ENCODE data around the gene MS4A1.
"Not testable (repeated sequence)": the region's sequence is repeated elsewhere in the genome, so short reads cannot be mapped to it uniquely, and the experiment has no call there.

MS4A1 gene

DNA sequence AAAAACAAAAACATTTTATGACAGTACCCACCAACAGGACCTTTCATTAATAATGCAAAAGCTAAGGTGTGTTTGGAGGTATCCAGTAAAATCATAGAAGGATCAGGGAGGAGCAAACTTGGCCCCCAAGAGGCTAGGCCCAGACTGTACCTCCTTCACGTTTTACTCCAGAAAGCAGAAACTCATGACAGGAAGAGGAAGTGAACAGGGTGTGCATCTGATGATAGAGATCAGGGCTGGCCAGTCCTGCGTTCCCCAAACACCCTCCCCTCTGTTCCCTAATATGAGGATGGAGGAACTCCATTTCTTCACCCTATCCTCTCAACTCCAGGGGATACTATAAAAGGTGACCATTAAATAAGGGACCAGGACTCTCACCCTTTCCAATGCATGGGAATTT lies 26.7 kb downstream of the MS4A1 start:
- Mint-ChIP-seq H3K36me3 (no peaks in the 10 kb centered on the region), H3K4me3 (no peak overlapping the region), H3K9me3 (ENCODE audit: low read depth) (no peaks in the 10 kb centered on the region), H3K27ac (no peak overlapping the region), H3K27me3 (peaks cover under 1% of the 10 kb centered on the region), H3K4me1 (ENCODE audit: low read depth) (no peaks in the 10 kb centered on the region)

DNA sequence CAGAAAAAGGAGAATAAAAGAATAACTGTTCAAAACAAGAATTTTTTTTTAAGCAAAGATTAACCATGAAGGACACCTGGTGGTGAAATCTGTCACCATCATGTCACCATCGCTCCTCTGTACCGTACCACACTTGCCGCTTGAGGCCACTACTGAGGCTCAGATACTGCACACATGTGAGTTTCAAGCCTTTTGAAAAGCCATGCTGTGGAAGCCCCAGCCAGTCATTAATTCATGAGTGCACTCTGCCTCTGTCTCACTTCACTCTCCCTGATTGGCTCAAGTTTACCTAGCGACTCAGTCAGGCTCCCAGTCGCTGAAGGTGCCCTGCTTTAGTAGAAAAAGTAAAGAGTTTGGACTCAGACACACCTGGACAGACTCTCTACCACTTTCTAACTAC lies 30.3 kb downstream of the MS4A1 start:
- H3K9me3 Mint-ChIP-seq (ENCODE audit: low read depth) = no peaks in the 10 kb centered on the region
- H3K4me3 Mint-ChIP-seq = no peak overlapping the region
- H3K27me3 Mint-ChIP-seq = peaks cover 6% of the 10 kb centered on the region
- H3K27ac Mint-ChIP-seq = no peak overlapping the region
- H3K36me3 Mint-ChIP-seq = no peaks in the 10 kb centered on the region
- H3K4me1 Mint-ChIP-seq (ENCODE audit: low read depth) = no peaks in the 10 kb centered on the region

DNA sequence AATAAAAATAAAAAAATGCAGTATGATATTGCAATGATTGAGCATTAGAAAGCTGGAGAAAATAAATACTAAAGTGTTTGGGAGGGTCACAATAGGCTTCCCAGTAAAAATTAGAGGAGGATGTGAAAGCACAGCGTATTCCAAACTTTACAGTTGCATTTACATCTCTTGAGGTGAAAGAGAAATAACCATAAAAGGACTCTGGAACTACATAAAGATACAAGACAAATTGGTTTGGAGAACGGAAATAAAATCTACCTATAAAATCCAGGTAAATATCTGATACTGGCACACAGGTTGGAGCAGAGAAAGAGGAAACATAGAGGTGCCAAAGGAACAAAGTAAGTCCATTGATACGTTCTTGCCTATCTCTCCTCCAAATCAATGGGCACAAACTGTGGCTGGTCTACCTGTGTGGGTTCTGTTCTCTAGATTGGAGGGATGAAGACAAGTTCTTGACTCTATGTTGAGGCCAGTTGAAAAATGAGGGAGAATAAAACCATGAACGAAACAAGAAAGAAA lies 36.9 kb downstream of the MS4A1 start, which contains the start of gene MS4A12:
Gene MS4A12, plus strand, starts transcription at position 291 of the 522 bp plus-strand sequence. CDS start 4,541 bp downstream, outside the sequence.
- H3K27ac Mint-ChIP-seq = no peak within 1 kb of the TSS

DNA sequence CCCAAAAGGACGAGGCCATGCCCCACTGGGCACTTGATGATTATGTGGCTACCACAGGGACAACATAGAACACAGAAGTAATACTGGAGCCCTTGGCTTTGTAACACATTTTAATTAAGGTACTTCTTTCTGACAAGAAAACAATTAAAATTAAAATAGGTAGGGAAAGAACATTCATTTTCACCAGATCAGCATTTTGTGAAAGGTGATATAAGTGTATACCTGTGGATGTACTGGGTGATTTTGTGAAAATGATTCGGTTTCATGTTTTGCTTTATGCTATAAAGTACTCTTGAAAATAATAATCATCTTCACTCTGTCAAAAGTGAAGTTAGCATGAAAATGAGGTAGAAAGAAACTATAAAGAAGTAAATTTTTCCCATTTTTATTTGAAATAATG lies 37.8 kb downstream of the MS4A1 start:
- Mint-ChIP-seq H3K4me3 (no peak overlapping the region), H3K36me3 (no peaks in the 10 kb centered on the region), H3K27ac (no peak overlapping the region), H3K9me3 (ENCODE audit: low read depth) (no peaks in the 10 kb centered on the region), H3K4me1 (ENCODE audit: low read depth) (no peaks in the 10 kb centered on the region), H3K27me3 (peaks cover 10% of the 10 kb centered on the region)

More for the DNA sequence above, 36.9 kb downstream of the MS4A1 start, which contains the start of gene MS4A12:
- H3K4me3 Mint-ChIP-seq = no peak within 1 kb of the TSS
- no peaks in the 10 kb centered on the region for H3K36me3 Mint-ChIP-seq
- H3K27me3 Mint-ChIP-seq = peaks cover 13% of the 10 kb centered on the region
- H3K9me3 Mint-ChIP-seq (ENCODE audit: low read depth) = no peaks in the 10 kb centered on the region
- no peaks in the 10 kb centered on the region for H3K4me1 Mint-ChIP-seq (ENCODE audit: low read depth)

DNA sequence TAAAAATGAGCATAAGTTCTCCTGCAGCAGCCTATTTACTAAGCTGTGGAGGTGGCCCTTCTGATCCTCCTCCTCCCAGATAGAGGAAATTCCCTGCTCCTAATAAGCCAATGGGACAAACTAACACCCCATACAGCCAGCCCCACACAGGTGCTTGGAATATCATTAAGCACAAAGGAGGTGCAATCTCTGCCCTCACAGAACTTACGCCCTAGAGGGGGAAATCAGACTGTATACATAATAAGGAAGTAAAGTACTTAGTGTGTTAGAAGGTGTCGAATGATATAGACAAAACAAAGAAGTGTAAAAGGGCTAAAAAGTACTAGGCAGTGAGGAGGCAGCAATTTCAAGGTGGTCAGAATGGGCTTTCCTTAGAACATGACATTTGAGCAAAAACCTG lies 42.8 kb downstream of the MS4A1 start:
- Mint-ChIP-seq H3K36me3 (no peaks in the 10 kb centered on the region), H3K27ac (no peak overlapping the region), H3K4me1 (ENCODE audit: low read depth) (no peaks in the 10 kb centered on the region), H3K9me3 (ENCODE audit: low read depth) (no peaks in the 10 kb centered on the region), H3K4me3 (no peak overlapping the region), H3K27me3 (peaks cover 9% of the 10 kb centered on the region)

DNA sequence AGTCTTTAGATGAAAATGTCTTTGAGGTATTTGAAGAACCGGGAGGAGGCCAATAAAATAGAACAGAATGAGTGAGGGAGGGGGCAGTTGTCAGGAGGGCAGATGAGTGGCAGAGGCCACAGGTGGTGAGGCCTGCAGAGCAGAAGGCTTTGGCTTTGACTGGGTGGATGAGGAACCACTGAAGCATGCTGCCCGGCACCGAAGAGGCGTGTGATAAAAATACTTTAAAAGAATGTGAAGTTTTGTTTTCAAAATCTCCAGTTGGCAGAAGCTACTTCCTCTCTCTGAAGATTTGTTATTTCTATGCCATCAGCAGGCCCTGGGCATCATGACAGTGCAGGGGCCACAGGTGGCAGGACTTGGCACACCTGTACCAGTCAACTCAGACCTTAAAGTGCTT lies 43.2 kb downstream of the MS4A1 start:
- H3K27ac Mint-ChIP-seq = no peak overlapping the region
- H3K27me3 Mint-ChIP-seq = peaks cover 9% of the 10 kb centered on the region
- no peaks in the 10 kb centered on the region for H3K36me3 Mint-ChIP-seq
- no peak overlapping the region for H3K4me3 Mint-ChIP-seq
- H3K4me1 Mint-ChIP-seq (ENCODE audit: low read depth) = no peaks in the 10 kb centered on the region
- no peaks in the 10 kb centered on the region for H3K9me3 Mint-ChIP-seq (ENCODE audit: low read depth)

DNA sequence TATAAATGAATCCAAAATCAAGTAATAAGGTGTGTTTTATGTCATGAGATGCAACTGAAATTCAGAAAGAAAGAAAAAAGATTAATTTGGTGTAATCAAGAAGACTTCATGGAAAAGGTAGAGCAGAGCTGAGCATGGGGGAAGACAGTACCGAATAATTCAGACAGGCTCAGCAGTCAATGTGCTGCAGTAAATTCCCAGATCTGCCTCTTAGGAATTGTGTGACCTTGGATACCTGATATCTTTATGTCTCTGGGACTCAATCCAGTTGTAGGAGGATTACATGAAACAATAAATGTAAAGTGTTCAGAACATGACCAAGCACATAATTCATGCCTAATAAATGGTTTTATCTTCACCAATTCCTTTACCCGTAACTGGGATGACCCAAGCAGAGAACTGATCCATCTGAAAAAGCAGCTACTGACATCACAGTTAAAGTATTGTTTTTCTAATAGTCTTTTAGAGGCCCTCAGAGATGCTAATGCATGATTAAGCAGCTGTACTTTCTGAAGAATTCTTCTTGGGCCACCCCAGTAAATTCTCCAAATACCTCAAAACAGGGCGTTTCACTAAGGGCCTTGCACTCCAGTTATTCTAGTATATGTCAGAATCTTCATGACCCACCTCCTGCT lies 44.7 kb downstream of the MS4A1 start:
- H3K27me3 Mint-ChIP-seq = peaks cover 6% of the 10 kb centered on the region

DNA sequence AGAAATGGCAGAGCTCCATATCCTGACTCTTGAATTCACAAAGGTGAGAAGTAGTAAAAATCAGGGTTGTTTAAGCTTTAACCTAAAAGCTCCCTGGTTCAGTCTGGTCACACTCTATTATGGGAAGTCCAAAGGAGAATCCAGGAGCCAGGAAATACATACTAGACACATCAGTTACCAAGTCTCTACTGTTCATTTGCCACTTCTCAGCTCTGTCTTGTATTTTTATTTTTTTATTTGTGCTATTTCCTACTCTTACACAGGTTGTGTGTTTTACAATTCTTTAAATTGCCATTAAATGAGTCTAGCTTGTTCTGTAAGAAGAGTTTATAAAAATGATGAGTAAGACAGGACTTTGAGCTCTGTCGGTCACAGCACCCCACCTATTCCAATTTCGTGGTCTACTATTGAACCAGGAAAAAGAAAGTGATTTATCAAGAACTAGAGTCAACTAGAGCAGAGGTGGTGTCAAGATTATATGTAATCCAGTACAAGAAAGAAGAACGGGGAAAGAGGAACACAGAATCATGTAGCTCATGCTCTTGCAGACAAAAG lies 46.7 kb downstream of the MS4A1 start:
- Mint-ChIP-seq H3K36me3 (no peaks in the 10 kb centered on the region), H3K4me3 (no peak overlapping the region), H3K4me1 (ENCODE audit: low read depth) (peaks cover 11% of the 10 kb centered on the region), H3K27ac (no peak overlapping the region), H3K9me3 (ENCODE audit: low read depth) (no peaks in the 10 kb centered on the region), H3K27me3 (peaks cover 6% of the 10 kb centered on the region)

More for the DNA sequence above, 44.7 kb downstream of the MS4A1 start:
- no peaks in the 10 kb centered on the region for H3K9me3 Mint-ChIP-seq (ENCODE audit: low read depth)
- no peak overlapping the region for H3K27ac Mint-ChIP-seq
- no peaks in the 10 kb centered on the region for H3K36me3 Mint-ChIP-seq
- H3K4me3 Mint-ChIP-seq = no peak overlapping the region
- H3K4me1 Mint-ChIP-seq (ENCODE audit: low read depth) = peaks cover 11% of the 10 kb centered on the region

DNA sequence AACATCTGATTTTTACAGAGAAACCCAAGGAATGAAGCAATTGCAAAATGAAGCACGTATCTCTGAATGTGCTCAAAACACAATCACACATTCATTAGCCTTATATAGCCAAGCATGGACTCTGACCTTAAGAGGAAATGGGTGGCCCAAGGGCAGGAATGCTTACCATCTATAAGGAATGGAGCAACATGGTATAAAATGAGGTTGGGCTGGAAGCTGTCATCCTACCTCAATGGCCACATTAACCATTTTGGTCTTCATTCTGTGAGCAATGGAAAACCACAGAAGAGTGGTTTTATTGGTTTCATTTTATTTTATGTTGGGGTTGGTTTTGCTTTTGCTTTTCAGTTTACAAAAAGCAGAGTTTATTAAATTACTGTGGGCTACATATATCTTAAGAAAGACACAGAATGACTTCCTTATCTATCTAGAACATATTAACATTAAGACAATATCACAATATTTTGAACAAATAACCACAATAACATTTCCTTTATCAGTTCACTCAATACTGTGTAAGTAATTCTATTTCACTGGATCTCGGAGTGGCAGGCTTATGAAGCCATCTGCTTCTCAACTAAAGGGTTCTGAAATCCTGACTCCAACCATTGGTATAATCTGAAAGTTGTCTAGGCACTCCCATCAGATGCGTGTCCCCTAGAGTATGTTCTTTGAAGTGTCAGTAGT lies 48.7 kb downstream of the MS4A1 start:
- Mint-ChIP-seq H3K4me3 (no peak overlapping the region), H3K27ac (no peak overlapping the region), H3K9me3 (ENCODE audit: low read depth) (peaks cover 4% of the 10 kb centered on the region), H3K36me3 (no peaks in the 10 kb centered on the region), H3K27me3 (peaks cover 10% of the 10 kb centered on the region), H3K4me1 (ENCODE audit: low read depth) (peaks cover 11% of the 10 kb centered on the region)

DNA sequence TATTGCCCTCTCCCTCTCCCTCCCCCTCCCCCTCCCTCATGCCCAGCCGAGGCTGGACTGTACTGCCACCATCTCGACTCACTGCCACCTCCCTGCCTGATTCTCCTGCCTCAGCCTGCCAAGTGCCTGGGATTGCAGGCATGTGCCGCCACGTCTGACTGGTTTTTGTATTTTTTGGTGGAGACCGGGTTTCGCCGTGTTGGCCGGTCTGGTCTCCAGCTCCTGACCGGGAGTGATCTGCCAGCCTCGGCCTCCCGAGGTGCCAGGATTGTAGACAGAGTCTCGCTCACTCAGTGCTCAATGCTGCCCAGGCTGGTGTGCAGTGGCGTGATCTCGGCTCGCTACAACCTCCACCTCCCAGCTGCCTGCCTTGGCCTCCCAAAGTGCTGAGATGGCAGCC lies 54.0 kb downstream of the MS4A1 start:
- not testable (repeated sequence) for H3K27ac Mint-ChIP-seq; H3K4me3 Mint-ChIP-seq; H3K36me3 Mint-ChIP-seq; H3K4me1 Mint-ChIP-seq (ENCODE audit: low read depth); H3K27me3 Mint-ChIP-seq; H3K9me3 Mint-ChIP-seq (ENCODE audit: low read depth)

DNA sequence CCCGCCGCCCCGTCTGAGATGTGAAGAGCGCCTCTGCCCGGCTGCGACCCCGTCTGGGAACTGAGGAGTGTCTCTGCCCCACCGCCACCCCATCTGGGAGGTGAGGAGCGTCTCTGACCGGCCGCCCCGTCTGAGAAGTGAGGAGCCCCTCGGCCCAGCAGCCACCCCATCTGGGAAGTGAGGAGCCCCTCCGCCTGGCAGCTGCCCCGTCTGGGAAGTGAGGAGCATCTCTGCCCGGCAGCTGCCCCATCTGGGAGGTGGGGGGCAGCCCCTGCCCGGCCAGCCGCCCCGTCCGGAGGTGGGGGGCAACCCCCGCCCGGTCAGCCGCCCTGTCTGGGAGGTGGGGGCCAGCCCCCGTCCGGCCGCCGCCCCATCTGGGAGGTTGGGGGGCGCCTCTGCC lies 54.6 kb downstream of the MS4A1 start:
- not testable (repeated sequence) for H3K9me3 Mint-ChIP-seq (ENCODE audit: low read depth); H3K27ac Mint-ChIP-seq; H3K4me3 Mint-ChIP-seq; H3K4me1 Mint-ChIP-seq (ENCODE audit: low read depth); H3K27me3 Mint-ChIP-seq; H3K36me3 Mint-ChIP-seq

DNA sequence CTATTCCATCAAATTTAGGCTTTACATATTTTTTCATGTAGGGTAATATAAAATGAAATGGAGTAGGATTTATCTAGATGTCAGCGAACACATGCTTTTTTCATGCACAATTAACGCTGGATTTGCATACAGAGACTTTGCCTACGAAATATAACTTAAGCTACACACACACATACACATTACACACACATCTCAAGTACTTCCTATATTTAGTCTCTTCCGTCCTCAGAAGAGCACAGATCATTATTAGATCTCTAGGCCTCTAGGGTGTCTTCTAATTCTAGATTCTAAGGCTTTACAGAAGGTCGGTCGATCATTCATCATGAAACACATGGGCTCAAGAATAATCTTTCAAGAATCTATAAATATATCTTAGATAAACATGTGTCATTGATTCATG lies 55.7 kb downstream of the MS4A1 start:
- H3K9me3 Mint-ChIP-seq (ENCODE audit: low read depth) = peaks cover 4% of the 10 kb centered on the region
- no peaks in the 10 kb centered on the region for H3K4me1 Mint-ChIP-seq (ENCODE audit: low read depth)
- no peak overlapping the region for H3K4me3 Mint-ChIP-seq
- H3K27me3 Mint-ChIP-seq = peaks cover 6% of the 10 kb centered on the region
- H3K27ac Mint-ChIP-seq = no peak overlapping the region
- no peaks in the 10 kb centered on the region for H3K36me3 Mint-ChIP-seq

DNA sequence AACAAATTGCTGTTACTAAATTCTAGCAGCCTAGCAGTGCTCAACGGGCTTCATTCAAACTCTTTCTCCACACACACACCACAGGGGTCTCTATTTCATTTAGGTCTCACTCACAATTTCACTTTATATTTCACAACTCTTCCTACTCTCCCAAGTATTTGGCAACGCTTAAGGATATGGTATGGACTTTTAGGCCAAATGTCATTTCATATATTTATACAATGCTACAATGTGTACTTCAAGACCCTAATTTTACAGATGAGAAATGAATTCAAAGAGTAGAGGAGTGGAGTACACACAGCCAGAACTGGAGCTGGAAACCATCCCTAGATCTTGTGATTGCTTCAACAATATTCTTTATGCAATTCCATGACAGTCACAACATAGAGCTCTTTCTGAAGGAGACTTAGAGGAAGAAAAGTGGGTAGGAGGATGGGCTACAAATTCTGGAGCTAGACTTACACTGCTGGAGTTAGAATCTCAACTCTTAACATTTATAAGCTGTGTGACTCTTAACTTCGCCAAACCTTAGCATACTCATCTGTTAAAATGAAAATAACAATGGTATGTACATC lies 57.1 kb downstream of the MS4A1 start:
- Mint-ChIP-seq H3K4me1 (ENCODE audit: low read depth) (no peaks in the 10 kb centered on the region), H3K27ac (no peak overlapping the region), H3K27me3 (peaks cover 5% of the 10 kb centered on the region), H3K9me3 (ENCODE audit: low read depth) (peaks cover 4% of the 10 kb centered on the region), H3K4me3 (no peak overlapping the region), H3K36me3 (no peaks in the 10 kb centered on the region)

DNA sequence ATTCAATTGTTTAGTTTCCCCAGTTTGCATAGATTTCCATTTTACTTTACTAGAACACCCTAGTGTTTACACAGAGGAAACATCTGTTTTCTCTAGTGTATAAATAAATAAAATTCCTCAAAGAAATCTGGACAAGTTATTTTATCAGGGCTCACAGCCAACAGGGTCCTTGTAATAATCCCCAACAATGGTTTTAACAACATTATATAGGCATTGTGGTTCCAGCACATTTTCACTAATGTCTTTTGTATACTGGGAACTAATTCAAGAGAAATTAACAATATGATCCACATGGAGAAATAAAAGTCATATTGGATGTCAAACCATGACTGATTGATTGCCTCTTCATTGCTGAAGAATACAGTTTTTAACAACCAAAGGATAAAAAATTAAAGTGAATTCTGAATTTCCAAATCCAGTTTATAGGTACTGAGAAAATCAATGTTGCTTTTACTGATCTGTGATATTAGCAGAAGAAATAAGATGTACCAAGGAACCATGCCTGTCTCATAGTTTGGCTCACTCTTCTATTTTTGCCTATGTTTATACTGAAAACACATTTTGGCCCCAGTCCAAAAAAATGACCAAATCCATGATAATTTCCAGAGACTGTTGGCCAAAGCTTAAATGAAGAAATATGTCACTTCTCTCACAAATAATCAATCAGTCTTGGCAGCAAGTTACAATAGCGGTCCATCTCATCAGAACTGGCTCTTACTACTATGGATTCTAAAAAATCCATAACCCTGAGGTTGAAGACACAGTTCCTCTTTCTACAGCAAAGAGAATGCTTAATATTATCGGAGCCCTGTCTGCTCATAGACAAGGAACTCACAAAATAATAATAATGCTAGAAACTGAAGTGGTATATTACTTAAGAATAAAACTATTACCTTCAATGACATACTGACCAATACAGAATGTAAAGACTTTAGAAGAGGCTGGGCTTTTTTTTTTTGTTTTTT lies 58.1 kb downstream of the MS4A1 start:
- H3K4me3 Mint-ChIP-seq = no peak overlapping the region
- peaks cover 4% of the 10 kb centered on the region for H3K9me3 Mint-ChIP-seq (ENCODE audit: low read depth)
- H3K27me3 Mint-ChIP-seq = peaks cover 12% of the 10 kb centered on the region
- no peak overlapping the region for H3K27ac Mint-ChIP-seq
- H3K36me3 Mint-ChIP-seq = no peaks in the 10 kb centered on the region
- no peaks in the 10 kb centered on the region for H3K4me1 Mint-ChIP-seq (ENCODE audit: low read depth)

Data from activated naive CD8-positive, alpha-beta T cell (primary cell).